A673 (cell line): ENCODE data around the gene BSG.

Source experiments
- EZH2 ChIP-seq: fragments of 200-600 bp; sonication (generic); IDR thresholded peaks from 2 replicates; pipeline ENCODE4 v1.6.1; 2017; ENCODE audit warnings: borderline replicate concordance, low read depth, mild to moderate bottlenecking, mixed read lengths, antibody characterized with exemption, low read length; ENCODE audit not compliant: poor library complexity, severe bottlenecking
- TF ChIP-seq, protein P1 (sequence below): fragments of 300-800, 200-600 bp; sonication (generic); conservative IDR thresholded peaks from 2 replicates; pipeline ENCODE4 v1.5.1; 2017; ENCODE audit warnings: low read depth, mild to moderate bottlenecking, antibody characterized with exemption, low read length, moderate library complexity, mixed read lengths

DNA sequence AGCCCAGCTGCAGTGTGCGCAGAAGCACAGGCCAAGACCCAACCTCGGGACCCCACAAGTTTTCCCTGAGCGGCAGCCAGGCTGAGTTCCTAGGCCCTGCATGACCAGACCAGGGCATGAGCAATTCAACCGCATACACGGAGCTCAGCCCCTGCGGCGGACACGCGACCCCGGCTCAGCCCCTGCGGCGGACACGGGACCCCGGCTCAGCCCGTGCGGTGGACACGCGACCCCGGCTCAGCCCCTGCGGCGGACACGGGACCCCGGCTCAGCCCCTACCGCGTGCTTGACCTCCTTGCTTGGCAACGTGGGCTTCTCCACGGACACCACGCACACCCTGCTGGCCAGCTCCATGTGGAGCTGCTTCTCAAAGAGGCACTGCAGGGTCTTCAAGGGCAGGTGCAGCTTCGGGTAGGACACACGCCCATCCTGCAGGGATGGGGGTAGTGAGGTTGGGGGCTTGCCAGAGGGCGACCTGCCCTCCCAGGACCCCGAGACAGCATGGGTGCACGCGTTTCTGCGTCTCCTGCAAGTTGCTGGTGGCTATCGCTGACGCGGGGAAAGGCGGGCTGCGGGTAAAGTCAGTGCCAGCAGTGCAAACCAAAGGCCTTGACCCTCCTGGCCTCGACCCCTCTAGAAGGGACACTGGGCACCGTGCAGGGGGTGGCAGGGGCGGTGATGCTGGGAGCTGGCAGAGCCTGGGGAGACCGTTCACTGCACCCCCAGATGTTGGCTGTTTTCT, 51.0 kb downstream of the BSG start:
- TF ChIP-seq, protein P1, sequence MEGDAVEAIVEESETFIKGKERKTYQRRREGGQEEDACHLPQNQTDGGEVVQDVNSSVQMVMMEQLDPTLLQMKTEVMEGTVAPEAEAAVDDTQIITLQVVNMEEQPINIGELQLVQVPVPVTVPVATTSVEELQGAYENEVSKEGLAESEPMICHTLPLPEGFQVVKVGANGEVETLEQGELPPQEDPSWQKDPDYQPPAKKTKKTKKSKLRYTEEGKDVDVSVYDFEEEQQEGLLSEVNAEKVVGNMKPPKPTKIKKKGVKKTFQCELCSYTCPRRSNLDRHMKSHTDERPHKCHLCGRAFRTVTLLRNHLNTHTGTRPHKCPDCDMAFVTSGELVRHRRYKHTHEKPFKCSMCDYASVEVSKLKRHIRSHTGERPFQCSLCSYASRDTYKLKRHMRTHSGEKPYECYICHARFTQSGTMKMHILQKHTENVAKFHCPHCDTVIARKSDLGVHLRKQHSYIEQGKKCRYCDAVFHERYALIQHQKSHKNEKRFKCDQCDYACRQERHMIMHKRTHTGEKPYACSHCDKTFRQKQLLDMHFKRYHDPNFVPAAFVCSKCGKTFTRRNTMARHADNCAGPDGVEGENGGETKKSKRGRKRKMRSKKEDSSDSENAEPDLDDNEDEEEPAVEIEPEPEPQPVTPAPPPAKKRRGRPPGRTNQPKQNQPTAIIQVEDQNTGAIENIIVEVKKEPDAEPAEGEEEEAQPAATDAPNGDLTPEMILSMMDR, result no peak
- no peak for TF ChIP-seq EZH2
